GM19395 (cell line): ENCODE measurements around the gene WDR72.

Experiments
- ATAC-seq: cut with Tn5 transposase; IDR thresholded peaks from one replicate; pipeline ENCODE4 v1.9.1; 2021; ENCODE audit warnings: mild to moderate bottlenecking, moderate library complexity; ENCODE audit not compliant: unreplicated experiment

The WDR72 gene

GRCh38 chr15:53611145-53611920 is 148.1 kb downstream of the WDR72 start:
- ATAC-seq, result no peak

GRCh38 chr15:53591041-53591440 is 168.4 kb downstream of the WDR72 start:
- no peak for ATAC-seq

- ATAC-seq, result no peak
Measured at GRCh38 chr15:53590380-53590779, 169.1 kb downstream of the WDR72 start.

GRCh38 chr15:53589520-53590057 is 169.9 kb downstream of the WDR72 start:
- ATAC-seq, result no peak

- ATAC-seq, result no peak
Measured at GRCh38 chr15:53588773-53589172, 170.7 kb downstream of the WDR72 start.

GRCh38 chr15:53586799-53587198 is 172.7 kb downstream of the WDR72 start:
- peak; percentile 82 for ATAC-seq

GRCh38 chr15:53581513-53581912 is 177.9 kb downstream of the WDR72 start:
- no peak for ATAC-seq

- ATAC-seq, result no peak
Measured at GRCh38 chr15:53580366-53580765, 179.1 kb downstream of the WDR72 start.

GRCh38 chr15:53576841-53577240 is 182.6 kb downstream of the WDR72 start:
- ATAC-seq, result no peak

GRCh38 chr15:53573091-53573490 is 186.4 kb downstream of the WDR72 start:
- no peak for ATAC-seq

GRCh38 chr15:53569751-53570480 is 189.5 kb downstream of the WDR72 start:
- ATAC-seq, result no peak

- ATAC-seq, result no peak
Measured at GRCh38 chr15:53566912-53567311, 192.6 kb downstream of the WDR72 start.

- no peak for ATAC-seq
Measured at GRCh38 chr15:53565721-53566120, 193.7 kb downstream of the WDR72 start.

- ATAC-seq, result no peak
Measured at GRCh38 chr15:53564647-53565046, 194.8 kb downstream of the WDR72 start.

GRCh38 chr15:53563627-53564026 is 195.8 kb downstream of the WDR72 start:
- ATAC-seq, result no peak

- ATAC-seq, result no peak
Measured at GRCh38 chr15:53559364-53560277, 199.8 kb downstream of the WDR72 start.

- ATAC-seq, result no peak
Measured at GRCh38 chr15:53558384-53558783, 201.1 kb downstream of the WDR72 start.

GRCh38 chr15:53555226-53555625 is 204.2 kb downstream of the WDR72 start:
- ATAC-seq, result no peak

GRCh38 chr15:53549697-53550305 is 209.7 kb downstream of the WDR72 start:
- ATAC-seq, result no peak

GRCh38 chr15:53548236-53548635 is 211.2 kb downstream of the WDR72 start:
- no peak for ATAC-seq
